ENCODE results near the gene MOSPD3.

DNA sequence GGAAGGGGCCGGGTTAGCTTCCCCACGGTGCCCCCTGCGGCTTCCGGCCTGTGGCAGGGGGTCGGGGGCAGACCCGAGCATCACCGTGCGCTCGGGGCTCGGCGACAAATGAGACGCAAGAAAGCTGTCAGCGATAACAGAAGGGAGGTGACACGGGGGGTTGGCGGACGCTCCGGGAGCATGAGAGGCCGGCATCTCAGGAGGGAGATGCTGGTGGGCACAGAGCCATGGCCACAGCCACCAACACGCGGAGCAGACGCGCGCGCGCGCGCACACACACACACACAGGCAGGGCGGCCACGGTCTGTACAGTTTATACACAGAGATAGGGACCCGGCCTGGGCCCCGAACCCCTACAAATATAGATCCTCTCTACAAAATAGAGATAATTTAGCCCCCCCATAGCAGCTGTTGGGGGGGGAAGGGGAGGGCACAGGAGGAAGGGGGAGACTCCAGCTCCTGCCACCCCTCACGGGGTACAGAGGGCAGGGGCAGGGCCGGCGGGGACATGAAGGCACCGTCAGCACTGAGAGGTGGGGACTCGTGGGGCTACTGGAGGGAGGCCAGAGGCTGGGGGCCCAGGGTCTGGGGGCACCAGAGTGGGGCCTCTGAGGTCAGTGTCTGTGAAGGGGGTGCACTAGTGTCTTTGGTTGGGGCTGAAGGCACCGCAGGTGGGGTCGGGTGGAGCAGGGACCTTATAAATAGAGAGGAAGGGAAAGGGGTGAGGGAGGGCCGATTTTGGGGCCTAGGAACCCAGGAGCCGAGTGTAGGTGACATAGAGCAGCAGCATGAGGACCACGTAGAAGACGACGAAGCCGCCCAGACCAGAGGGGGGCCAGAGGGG is 37.8 kb upstream of the MOSPD3 start:
- no peak for TF ChIP-seq EZH2phosphoT487 (IDR thresholded peaks at IDR 0.05; ENCODE audit: low read depth, severe bottlenecking, unreplicated experiment)
- TF ChIP-seq, protein P1, sequence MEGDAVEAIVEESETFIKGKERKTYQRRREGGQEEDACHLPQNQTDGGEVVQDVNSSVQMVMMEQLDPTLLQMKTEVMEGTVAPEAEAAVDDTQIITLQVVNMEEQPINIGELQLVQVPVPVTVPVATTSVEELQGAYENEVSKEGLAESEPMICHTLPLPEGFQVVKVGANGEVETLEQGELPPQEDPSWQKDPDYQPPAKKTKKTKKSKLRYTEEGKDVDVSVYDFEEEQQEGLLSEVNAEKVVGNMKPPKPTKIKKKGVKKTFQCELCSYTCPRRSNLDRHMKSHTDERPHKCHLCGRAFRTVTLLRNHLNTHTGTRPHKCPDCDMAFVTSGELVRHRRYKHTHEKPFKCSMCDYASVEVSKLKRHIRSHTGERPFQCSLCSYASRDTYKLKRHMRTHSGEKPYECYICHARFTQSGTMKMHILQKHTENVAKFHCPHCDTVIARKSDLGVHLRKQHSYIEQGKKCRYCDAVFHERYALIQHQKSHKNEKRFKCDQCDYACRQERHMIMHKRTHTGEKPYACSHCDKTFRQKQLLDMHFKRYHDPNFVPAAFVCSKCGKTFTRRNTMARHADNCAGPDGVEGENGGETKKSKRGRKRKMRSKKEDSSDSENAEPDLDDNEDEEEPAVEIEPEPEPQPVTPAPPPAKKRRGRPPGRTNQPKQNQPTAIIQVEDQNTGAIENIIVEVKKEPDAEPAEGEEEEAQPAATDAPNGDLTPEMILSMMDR (IDR thresholded peaks at IDR 0.05; ENCODE audit: poor library complexity), result no peak
- no peak for TF ChIP-seq EZH2 (IDR thresholded peaks at IDR 0.05; ENCODE audit: borderline replicate concordance)
